ENCODE measurements around the gene USP6.
"Not testable (repeated sequence)": the region's sequence is repeated elsewhere in the genome, so short reads cannot be mapped to it uniquely, and the experiment has no call there.

GRCh38 chr17:5133961-5134360 is 18.1 kb downstream of the USP6 start:
- TF ChIP-seq GLIS3 (CRISPR knock-in tag; IDR thresholded peaks at IDR 0.05); POU6F1 (CRISPR knock-in tag; IDR thresholded peaks at IDR 0.05; ENCODE audit: borderline replicate concordance, low read depth); ZC3H10 (CRISPR knock-in tag; IDR thresholded peaks at IDR 0.05); PATZ1 (CRISPR knock-in tag; IDR thresholded peaks at IDR 0.05; ENCODE audit: borderline replicate concordance): not testable (repeated sequence)

All from SK-N-SH treated with all-trans-retinoic acid at 6 μM for 48 hours (cell line).